HL-60 (cell line): ENCODE results near the gene TMEFF1.
A peak's percentile ranks its signal among the peaks of the same experiment; 100 is the strongest.

ENCODE experiments used
- DNase-seq, 2 experiments: peaks; one replicate each; pipeline ENCODE4 v3.0.0-alpha.2; 2010 to 2020; ENCODE audit warnings: low read depth in 1 of 2, low spot score in 1 of 2
- H3K27ac ChIP-seq: fragments of 250-450 bp; sonication (Bioruptor Pico); replicated peaks from 2 replicates; pipeline ENCODE4 v1.5.1; 2020; ENCODE audit warnings: mild to moderate bottlenecking, moderate library complexity
- H3K27me3 ChIP-seq: fragments of 250-450 bp; sonication (Bioruptor Pico); 2 replicates; pipeline ENCODE4 v1.5.1; 2021; ENCODE audit warnings: mild to moderate bottlenecking, moderate library complexity; ENCODE audit not compliant: insufficient read depth, poor library complexity, severe bottlenecking
- H3K4me3 ChIP-seq: replicated peaks from 2 replicates; pipeline ENCODE4 v1.5.1; 2011; ENCODE audit warnings: mild to moderate bottlenecking, control low read depth, low read length; ENCODE audit not compliant: insufficient read depth
- GABPA ChIP-seq: IDR thresholded peaks from 2 replicates; pipeline ENCODE4 v1.6.1; 2012; ENCODE audit warnings: low read depth
- POLR2AphosphoS5 ChIP-seq: IDR thresholded peaks from 2 replicates; pipeline ENCODE4 v1.6.1; 2012; ENCODE audit warnings: low read depth
- SPI1 ChIP-seq: IDR thresholded peaks from 2 replicates; pipeline ENCODE4 v1.6.1; 2012; ENCODE audit warnings: low read depth, mild to moderate bottlenecking, borderline replicate concordance
- TF ChIP-seq, protein P1 (sequence below): IDR thresholded peaks from 2 replicates; pipeline ENCODE4 v1.6.1; 2012; ENCODE audit warnings: low read depth; ENCODE audit not compliant: insufficient replicate concordance
- TF ChIP-seq, protein P2 (sequence below): IDR thresholded peaks from one replicate; pipeline ENCODE4 v1.5.1; 2011; ENCODE audit warnings: low read length, control low read depth, inconsistent platforms; ENCODE audit not compliant: insufficient read depth

Gene TMEFF1

DNA sequence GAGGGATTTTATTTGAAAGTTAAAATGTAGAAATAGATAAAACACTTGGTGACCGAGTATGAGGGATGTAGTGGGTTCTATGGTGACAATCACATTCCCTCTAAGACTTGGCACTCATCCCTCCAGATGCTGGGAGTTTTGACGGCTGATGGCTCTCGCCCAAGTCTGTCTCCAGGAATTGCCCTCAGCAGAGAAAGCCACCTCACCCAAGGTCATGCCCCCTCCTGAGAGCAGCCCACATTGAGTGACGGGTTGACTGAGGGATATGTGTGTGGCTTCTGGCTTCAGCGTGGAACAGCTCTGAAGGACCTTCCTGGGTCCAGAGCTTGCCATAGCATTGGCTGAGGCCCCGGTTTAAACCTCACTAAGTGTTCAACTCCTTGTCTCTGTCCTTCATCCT is 124.3 kb downstream of the TMEFF1 start:
- DNase-seq: no peak
- H3K27ac ChIP-seq: no peak overlapping the region
- TF ChIP-seq, protein P1, sequence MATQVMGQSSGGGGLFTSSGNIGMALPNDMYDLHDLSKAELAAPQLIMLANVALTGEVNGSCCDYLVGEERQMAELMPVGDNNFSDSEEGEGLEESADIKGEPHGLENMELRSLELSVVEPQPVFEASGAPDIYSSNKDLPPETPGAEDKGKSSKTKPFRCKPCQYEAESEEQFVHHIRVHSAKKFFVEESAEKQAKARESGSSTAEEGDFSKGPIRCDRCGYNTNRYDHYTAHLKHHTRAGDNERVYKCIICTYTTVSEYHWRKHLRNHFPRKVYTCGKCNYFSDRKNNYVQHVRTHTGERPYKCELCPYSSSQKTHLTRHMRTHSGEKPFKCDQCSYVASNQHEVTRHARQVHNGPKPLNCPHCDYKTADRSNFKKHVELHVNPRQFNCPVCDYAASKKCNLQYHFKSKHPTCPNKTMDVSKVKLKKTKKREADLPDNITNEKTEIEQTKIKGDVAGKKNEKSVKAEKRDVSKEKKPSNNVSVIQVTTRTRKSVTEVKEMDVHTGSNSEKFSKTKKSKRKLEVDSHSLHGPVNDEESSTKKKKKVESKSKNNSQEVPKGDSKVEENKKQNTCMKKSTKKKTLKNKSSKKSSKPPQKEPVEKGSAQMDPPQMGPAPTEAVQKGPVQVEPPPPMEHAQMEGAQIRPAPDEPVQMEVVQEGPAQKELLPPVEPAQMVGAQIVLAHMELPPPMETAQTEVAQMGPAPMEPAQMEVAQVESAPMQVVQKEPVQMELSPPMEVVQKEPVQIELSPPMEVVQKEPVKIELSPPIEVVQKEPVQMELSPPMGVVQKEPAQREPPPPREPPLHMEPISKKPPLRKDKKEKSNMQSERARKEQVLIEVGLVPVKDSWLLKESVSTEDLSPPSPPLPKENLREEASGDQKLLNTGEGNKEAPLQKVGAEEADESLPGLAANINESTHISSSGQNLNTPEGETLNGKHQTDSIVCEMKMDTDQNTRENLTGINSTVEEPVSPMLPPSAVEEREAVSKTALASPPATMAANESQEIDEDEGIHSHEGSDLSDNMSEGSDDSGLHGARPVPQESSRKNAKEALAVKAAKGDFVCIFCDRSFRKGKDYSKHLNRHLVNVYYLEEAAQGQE: no peak
- TF ChIP-seq, protein P2, sequence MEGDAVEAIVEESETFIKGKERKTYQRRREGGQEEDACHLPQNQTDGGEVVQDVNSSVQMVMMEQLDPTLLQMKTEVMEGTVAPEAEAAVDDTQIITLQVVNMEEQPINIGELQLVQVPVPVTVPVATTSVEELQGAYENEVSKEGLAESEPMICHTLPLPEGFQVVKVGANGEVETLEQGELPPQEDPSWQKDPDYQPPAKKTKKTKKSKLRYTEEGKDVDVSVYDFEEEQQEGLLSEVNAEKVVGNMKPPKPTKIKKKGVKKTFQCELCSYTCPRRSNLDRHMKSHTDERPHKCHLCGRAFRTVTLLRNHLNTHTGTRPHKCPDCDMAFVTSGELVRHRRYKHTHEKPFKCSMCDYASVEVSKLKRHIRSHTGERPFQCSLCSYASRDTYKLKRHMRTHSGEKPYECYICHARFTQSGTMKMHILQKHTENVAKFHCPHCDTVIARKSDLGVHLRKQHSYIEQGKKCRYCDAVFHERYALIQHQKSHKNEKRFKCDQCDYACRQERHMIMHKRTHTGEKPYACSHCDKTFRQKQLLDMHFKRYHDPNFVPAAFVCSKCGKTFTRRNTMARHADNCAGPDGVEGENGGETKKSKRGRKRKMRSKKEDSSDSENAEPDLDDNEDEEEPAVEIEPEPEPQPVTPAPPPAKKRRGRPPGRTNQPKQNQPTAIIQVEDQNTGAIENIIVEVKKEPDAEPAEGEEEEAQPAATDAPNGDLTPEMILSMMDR: no peak
- TF ChIP-seq GABPA (no peak), POLR2AphosphoS5 (no peak), SPI1 (no peak)

DNA sequence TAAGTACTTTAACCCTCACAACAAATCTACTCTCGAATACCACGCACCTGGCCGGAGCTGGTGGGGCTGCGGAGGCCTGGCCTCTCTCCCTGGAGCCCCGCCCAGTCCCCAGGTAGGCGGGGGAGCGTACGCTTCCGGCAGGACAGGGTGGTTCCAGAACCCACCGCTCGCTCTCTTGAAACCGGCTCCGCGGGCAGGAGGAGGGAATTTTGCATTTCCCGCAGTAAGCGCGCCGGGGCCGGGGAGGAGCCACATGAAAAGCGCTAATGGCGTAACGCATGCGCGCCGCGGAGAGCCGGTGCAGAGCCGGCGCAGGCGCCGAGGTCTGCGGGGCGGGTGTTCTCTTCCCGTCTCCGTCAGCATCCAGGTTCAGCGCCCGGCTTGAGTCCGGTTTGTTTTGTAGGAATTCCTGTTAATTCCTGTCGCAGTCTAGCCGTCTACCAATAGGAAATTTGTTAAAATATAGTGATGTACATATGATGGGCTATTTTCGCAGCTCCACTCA is 125.7 kb downstream of the TMEFF1 start:
- TF ChIP-seq SPI1 (no peak), GABPA (no peak), POLR2AphosphoS5 (no peak)
- TF ChIP-seq, protein P1: no peak
- TF ChIP-seq, protein P2: no peak

More for the DNA sequence above, 124.3 kb downstream of the TMEFF1 start:
- Histone ChIP-seq H3K27me3 (no peaks in the 10 kb centered on the region), H3K4me3 (no peak overlapping the region)

DNA sequence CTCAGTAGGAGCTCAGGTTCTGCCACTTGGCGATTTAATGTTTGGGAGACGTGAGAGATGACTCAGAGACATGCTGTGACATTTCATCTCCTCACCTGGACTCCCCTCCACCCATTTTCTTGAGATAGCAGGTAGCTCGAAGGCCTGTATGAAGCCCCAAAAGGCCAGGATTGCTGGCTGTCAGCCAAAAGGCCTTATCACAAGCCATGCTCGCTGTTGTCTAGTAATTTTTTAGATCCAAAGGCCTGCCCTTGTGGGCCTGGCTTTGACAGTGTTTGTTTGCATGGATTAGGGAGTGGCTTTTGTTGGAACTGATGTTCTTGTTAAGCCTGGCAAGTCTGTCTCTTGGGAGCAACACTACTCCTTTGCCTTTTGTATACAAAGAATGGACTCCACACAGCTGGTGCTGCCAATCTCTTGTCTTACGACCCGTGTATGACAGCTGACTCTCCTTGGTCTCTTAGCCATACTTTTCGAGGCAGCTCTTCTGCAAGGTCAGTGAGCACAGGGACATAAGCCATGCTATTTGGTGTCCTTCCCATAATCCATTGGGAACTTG is 127.7 kb downstream of the TMEFF1 start:
- Histone ChIP-seq H3K4me3 (no peak overlapping the region), H3K27me3 (no peaks in the 10 kb centered on the region), H3K27ac (no peak overlapping the region)
- TF ChIP-seq, protein P2: no peak
- TF ChIP-seq SPI1: no peak
- TF ChIP-seq, protein P1: no peak
- TF ChIP-seq GABPA: no peak
- TF ChIP-seq POLR2AphosphoS5: no peak
- no peak for DNase-seq

More for the DNA sequence above, 125.7 kb downstream of the TMEFF1 start:
- Histone ChIP-seq H3K4me3 (peak overlapping the region; percentile 59), H3K27me3 (no peaks in the 10 kb centered on the region), H3K27ac (no peak overlapping the region)
- peak; percentile 51 to 73 for DNase-seq
